GM18520 (cell line): Measurements from ENCODE around the gene INSRR.

Experiments
- ATAC-seq: cut with Tn5 transposase; IDR thresholded peaks from one replicate; pipeline ENCODE4 v1.9.1; 2021; ENCODE audit not compliant: unreplicated experiment

INSRR gene

GRCh38 chr1:156894711-156895454 is 36.0 kb upstream of the INSRR start:
- no peak for ATAC-seq

DNA sequence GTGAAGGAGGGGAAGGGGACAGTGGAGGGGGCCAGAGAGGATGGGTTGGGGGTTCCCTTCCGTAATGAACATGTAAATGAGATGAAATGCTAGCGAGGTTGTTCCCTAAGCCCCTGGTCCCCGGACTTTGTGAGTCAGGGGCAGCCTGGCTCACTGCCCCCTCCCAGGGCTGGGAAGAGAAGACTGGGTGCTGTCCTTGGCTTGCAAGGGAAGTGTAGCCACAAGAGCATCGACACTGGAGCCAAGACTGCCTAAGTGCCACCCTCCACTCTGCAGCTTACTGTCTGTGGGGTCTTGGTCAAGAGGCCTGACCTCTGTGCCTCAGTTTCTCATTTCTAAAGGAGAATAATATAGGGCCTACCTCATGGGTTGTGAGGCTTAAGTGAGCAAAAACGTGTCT is 35.1 kb upstream of the INSRR start:
- ATAC-seq: no peak

DNA sequence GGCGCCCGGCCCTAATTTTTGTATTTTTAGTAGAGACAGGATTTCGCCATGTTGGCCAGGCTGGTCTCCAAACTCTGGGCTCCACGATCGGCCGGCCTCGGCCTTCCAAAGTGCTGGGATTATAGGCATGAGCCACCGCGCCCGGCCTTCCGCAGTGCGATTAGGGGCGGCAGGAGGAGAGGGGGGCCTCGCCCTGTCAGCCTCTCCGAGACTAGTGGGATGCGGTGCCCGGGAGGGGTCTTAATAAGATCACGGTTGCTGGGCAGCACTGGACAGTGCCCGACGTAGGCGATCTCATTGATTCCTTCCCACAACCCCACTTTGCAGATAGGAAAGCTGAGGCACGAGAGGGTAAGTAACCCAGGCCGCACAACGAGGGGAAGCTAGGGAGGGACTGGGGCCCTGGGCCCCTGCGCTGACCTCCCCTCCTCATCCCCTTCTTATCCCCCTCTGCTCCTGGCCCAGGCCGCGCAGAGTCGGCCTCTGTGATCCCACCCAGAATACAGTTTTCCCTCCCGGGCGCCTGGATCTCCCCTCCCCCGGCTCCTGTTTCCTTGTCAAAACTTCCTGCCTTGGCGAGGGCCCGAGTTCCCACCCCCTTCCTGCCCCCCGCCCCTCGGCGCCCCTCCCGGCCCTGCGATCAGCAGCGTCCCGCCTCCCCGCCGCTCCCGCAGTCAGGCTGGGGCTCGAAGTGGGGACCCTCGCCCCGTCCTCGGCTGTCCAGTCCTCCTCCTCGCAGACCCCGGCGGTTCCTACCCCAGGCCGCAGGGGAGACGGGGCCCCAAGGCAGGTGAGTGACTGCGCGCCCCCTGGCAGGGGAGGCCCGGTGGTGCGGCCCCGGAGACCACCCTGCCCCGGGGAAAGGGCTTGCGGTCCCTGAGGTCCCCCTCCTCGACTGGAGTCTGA is 34.4 kb upstream of the INSRR start, which contains the start of gene PEAR1:
TSS of gene PEAR1 (plus strand) at position 671 of the 906 bp plus-strand sequence. CDS start 10,209 bp downstream, outside the sequence.
- no peak for ATAC-seq

DNA sequence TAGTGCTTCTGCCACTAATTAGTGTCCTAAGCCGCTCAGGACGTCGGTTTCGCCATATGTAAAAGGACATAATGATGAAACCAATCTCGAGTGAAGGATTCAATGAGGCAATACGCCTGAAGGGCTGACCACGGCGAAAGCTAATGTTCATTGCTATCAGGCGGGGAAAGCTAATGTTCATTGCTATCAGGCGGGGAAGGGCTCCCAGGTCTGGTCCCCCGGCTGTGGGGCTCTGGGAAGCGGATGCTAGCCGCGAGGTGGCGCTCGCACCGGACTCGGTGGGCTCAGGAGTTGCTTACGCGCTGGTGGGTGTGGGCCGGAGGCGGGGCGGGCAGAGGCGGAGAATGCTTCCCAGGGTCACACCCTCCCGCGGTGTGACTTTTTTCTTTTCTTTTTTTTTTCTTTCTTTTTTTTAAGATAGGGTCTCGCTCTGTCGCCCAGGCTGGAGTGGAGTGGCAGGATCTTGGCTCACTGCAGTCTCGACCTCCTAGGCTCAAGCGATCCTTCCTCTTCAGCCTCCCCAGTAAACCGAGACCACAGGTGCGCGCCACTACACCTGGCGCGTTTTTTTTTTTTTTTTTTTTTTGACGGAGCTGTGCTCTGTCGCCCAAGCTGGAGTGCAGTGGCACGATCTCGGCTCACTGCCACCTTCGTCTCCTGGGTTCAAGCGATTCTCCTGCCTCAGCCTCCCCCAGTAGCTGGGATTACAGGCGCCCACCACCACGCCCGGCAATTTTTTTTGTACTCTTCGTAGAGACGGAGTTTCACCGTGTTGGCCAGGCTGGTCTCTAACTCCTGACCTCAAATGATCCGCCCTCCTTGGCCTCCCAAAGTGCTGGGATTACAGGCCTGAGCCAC is 33.5 kb upstream of the INSRR start:
- ATAC-seq: no peak

DNA sequence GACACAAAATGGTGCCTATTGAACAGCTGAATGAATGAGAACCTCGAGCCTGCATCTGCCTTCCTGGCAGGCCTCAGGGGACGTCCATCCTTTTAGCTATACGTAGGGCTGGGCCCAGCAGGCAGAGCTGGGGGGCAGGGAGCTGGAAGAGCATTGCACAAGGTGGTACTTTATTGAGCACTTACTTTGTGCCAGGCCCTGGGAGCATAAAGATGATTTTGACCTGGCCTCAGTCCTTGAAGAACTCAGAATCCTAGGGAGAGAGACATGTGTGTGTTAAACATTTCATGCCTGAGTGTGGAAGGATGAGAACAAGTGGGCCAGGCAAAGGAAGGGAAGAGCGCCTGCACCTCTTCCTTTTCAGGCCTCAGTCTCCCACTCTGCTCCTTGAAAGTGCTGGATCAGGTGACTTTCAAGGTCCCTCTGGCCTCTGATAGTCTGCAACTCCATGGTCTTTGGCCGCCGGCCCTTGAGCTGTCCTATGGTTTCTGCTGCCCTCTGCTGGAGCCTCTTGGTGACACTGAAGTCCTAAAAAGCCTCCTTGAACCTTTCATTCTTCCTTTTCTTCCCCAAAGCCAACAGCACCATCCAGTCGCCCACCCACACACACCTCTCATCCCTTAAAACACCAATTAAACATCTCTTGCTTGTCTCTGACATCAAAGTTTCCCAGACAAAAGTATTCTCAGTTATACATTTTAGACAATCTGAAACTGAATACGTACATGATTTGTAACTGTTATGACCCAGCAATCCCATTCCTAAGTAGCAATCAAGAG is 31.1 kb upstream of the INSRR start:
- ATAC-seq: no peak

GRCh38 chr1:156887734-156888133 is 28.8 kb upstream of the INSRR start:
- no peak for ATAC-seq

DNA sequence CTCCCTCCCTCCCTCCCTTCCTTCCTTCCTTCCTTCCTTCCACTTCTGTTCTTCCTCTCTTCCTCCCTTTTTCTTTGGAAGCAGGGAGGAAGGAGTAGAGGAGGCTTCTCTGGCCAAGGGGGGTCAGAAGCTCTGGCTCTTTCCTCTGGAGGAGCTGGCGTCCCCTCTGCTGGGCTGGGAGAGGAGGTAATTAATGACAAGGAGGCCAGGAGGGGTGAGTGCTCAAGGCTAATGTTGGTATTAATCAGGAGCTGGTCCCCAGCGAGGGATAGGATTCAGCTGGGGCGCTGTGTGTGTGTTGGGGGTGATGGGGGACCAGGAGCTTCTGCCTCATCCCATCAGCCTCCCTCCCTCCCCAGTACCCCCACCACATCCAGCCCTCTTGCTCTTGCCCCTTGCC is 28.4 kb upstream of the INSRR start:
- no peak for ATAC-seq

DNA sequence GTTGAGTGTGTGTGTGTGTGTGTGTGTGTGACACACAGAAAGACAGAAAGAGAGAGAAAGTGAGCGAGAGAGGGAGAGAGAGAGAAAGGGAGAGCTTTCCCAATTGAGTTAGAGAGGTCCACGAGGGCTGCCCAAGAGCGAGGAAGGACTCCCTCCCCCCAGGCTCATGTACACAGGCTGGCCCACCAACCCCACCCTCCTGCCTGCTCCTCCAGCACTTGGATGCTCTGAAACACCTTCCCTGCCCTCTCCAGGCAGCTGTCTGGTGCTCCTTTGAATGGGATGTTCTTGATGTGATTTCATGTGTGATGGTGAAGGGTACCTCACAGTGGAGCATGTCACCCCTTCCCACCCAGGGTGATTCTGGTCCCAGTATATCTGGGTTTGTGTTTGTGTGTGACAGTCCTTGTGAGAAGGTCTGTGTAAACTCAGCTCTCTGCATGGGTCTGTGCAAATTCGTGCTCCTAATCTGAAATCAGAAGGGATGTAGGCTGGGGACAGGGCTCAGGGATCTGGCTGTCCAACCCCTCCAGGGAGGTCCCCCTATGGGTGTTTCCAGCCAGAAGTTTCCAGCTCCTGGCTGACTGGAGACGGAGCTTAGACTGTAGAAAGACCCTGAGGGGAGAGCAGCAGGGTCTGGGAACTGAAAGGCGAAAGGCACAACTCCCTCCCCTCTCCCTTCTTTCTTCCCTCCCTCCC is 27.8 kb upstream of the INSRR start:
- no peak for ATAC-seq

GRCh38 chr1:156885880-156886355 is 27.0 kb upstream of the INSRR start:
- no peak for ATAC-seq

- no peak for ATAC-seq
These were observed 26.4 kb upstream of the INSRR start for GRCh38 chr1:156885314-156885713.

DNA sequence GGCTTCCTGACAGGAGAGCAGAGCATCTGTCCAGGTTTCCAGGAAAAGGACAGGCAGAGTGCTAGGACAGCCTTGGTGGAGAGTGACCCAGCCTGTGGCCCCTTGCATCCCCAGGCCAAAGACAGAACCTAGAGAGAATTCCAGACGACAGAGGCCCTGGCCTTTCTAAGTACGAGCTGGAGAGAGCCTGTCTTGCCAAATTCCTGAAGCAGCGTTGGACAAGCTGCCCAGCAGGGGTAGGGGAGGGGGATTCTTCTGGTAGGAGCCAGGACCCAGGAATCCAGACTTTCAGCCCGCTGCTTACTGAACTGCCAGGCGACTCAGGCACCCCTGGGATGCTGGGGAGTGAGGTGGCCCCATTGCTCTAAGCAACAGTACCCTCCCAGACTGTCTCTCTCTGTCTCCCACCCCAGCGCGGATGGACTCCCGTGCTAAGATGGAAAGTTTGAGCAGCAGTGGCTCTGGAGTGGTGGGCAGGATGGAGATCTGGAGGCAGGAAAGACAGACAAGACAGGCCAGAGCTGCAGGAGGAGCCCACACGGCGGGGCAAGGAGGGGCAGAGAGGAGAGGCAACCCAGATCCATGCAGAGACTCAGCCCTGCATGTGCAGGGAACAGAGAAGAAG is 25.8 kb upstream of the INSRR start:
- ATAC-seq: no peak

DNA sequence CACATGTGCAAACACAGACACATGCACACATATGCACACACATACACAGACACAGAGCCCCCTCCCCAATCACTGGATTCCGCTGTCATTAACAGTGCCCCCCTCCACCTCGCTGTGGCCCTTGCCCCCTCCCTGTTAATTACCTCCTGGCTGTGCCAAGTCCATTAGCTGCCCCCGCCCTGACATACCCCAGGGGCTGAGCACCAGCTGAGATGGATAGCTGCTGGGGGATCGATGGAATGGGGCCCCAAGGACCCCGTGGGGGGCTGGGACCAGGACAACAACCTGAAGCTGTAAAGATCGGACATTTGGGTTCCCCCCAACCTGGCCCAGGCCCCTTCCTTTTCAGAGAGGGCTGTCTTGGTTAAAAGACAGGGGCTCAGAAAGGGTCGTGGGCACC is 25.0 kb upstream of the INSRR start:
- no peak for ATAC-seq

GRCh38 chr1:156882543-156882942 is 23.6 kb upstream of the INSRR start:
- no peak for ATAC-seq

GRCh38 chr1:156881663-156882062 is 22.7 kb upstream of the INSRR start:
- ATAC-seq: no peak

DNA sequence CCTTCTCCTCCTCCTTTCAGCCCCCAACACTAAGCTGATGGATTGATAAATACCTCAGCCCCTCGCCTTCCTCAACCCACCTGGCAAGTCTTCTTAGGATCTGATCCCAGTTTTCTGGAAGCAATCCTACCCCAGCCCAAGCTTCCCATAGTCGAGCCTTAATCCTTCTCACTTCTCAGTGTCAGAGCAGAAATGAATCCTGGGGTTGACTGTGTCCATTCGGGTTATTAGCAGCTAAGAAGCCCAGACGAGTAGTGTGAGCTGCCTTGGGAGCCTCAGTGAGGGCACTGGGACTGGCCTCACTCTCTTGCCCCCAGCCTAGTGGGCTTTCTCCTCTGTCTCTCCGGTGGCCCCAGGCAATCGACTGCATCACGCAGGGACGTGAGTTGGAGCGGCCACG is 22.2 kb upstream of the INSRR start:
- no peak for ATAC-seq

DNA sequence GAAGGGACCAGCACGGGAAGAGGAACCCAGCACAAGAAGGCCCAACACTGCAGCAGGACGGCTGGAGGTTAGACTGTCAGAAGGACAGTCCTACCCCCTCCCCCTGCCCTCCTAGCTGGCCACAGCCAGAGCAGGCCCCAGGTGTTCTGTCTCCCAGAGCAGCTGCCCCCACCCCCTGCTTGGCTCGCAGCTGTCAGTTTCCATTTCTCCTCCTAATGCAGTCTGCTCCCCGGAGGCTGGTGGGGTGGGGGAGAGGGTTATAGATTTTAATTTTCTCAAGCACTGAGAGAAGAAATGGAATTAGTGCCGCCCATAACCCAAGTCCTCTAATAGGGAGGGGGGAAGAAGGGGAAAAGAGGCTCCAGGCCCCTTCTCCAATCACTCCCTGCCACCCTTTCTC is 21.6 kb upstream of the INSRR start:
- ATAC-seq: no peak

GRCh38 chr1:156879876-156880275 is 21.0 kb upstream of the INSRR start:
- no peak for ATAC-seq

- ATAC-seq: no peak
These were observed 18.7 kb upstream of the INSRR start for GRCh38 chr1:156877433-156878170.

- ATAC-seq: no peak
These were observed 17.4 kb upstream of the INSRR start for GRCh38 chr1:156876281-156876680.
